Fibroblast of lung (primary cell): Measurements from ENCODE around the gene SCYGR6. TPM values are rescaled to one million over a fixed set of nuclear protein-coding genes. Genes with fewer than 3 reads are reported as not detected.
A peak's percentile ranks its signal among the peaks of the same experiment; 100 is the strongest.

Source experiments
- DNase-seq, 2 donors: peaks; one replicate each; pipeline versions ENCODE4 v3.0.0 to v3.0.0-alpha.2; 2010; ENCODE audit warnings: low read depth in 2 of 2
- H2AFZ ChIP-seq: 2 replicates; pipeline ENCODE4 v1.5.1; 2012; ENCODE audit warnings: low read length, control low read depth, inconsistent platforms
- H3K27ac ChIP-seq: 2 replicates; pipeline ENCODE4 v1.5.1; 2011; ENCODE audit warnings: low read length, control low read depth; ENCODE audit not compliant: insufficient read depth
- H3K27me3 ChIP-seq: 2 replicates; pipeline ENCODE4 v1.5.1; 2011; ENCODE audit warnings: mild to moderate bottlenecking, low read length; ENCODE audit not compliant: control insufficient read depth, insufficient read depth
- H3K36me3 ChIP-seq: 2 replicates; pipeline ENCODE4 v1.5.1; 2011; ENCODE audit warnings: low read length; ENCODE audit not compliant: control insufficient read depth, insufficient read depth
- H3K4me1 ChIP-seq: 2 replicates; pipeline ENCODE4 v1.5.1; 2011; ENCODE audit warnings: low read length; ENCODE audit not compliant: control insufficient read depth, insufficient read depth; ENCODE audit errors: extremely low read depth
- H3K4me2 ChIP-seq: 2 replicates; pipeline ENCODE4 v1.5.1; 2011; ENCODE audit warnings: low read length, control low read depth; ENCODE audit not compliant: insufficient read depth; ENCODE audit errors: extremely low read depth
- H3K4me3 ChIP-seq, 4 experiments: fragments of 200-600 bp in 1 of 4; sonication (generic) in 1 of 4; replicated peaks in 1 of 4; 2 replicates each; pipeline ENCODE4 v1.5.1; 2011 to 2016; ENCODE audit warnings: low read length in 4 of 4, low read depth in 3 of 4, mild to moderate bottlenecking in 3 of 4, control low read depth in 2 of 4, inconsistent platforms in 1 of 4, mixed read lengths in 1 of 4; ENCODE audit not compliant: insufficient read depth in 1 of 4; ENCODE audit errors: control extremely low read depth in 1 of 4
- H3K79me2 ChIP-seq: 2 replicates; pipeline ENCODE4 v1.5.1; 2012; ENCODE audit warnings: mild to moderate bottlenecking, low read length, inconsistent platforms; ENCODE audit not compliant: control insufficient read depth, insufficient read depth
- H3K9ac ChIP-seq: 2 replicates; pipeline ENCODE4 v1.5.1; 2011; ENCODE audit warnings: mild to moderate bottlenecking, low read length, control low read depth; ENCODE audit not compliant: insufficient read depth
- H3K9me3 ChIP-seq: 2 replicates; pipeline ENCODE4 v1.5.1; 2012; ENCODE audit warnings: low read depth, low read length; ENCODE audit not compliant: control insufficient read depth, insufficient read depth
- H4K20me1 ChIP-seq: 2 replicates; pipeline ENCODE4 v1.5.1; 2011; ENCODE audit warnings: low read length; ENCODE audit not compliant: control insufficient read depth, insufficient read depth; ENCODE audit errors: extremely low read depth
- CTCF ChIP-seq, 2 donors: IDR thresholded peaks in 1 of 2; conservative IDR thresholded peaks in 1 of 2; 1 replicate in 1 of 2; 2 replicates in 1 of 2; pipeline ENCODE4 v1.5.1; 2011 to 2012; ENCODE audit warnings: low read length in 2 of 2, control low read depth in 1 of 2, inconsistent platforms in 1 of 2, low read depth in 1 of 2, mild to moderate bottlenecking in 1 of 2
- EZH2 ChIP-seq: IDR thresholded peaks from 2 replicates; pipeline ENCODE4 v1.5.1; 2012; ENCODE audit warnings: low read length, control low read depth, mild to moderate bottlenecking; ENCODE audit errors: missing control alignments
- polyA minus RNA-seq: library from RNA; depleted of rRNA, polyadenylated mRNA; stranded (reverse); fragments of >200 nt; gene quantifications from 2 replicates; pipeline ENCODE4 v1.2.3, GENCODE V29; 2011; ENCODE audit warnings: low replicate concordance
- polyA plus RNA-seq, 2 donors: library from polyadenylated mRNA; depleted of rRNA in 1 of 2; stranded (reverse) in 1 of 2; unstranded in 1 of 2; fragments of >200 nt; gene quantifications; 2 replicates each; pipeline ENCODE4 v1.2.1, GENCODE V29; 2011 to 2012; ENCODE audit warnings: missing spikeins in 1 of 2
- total RNA-seq: library from RNA; depleted of rRNA; stranded (reverse); fragments of >200 nt; gene quantifications from 2 replicates; pipeline ENCODE4 v1.2.1, GENCODE V29; 2014

SCYGR6 gene
- not detected in 2 replicates for total RNA-seq
- not detected in 2 replicates for polyA plus RNA-seq
- polyA plus RNA-seq (2012): not detected in 2 replicates
- not detected in 2 replicates for polyA minus RNA-seq

GRCh38 chr2:227724394-227725039, at the start of gene SCYGR6:
Gene SCYGR6, minus strand, starts transcription at chr2:227724757. Its CDS starts 0 bp downstream, at chr2:227724757.
- DNase-seq: no peak

GRCh38 chr2:227774011-227774624, 49.6 kb upstream of the SCYGR6 start:
- Histone ChIP-seq H3K36me3 (no peaks in the 10 kb centered on the region), H3K27me3 (no peaks in the 10 kb centered on the region), H3K9ac (no peak overlapping the region), H3K4me2 (no peak overlapping the region), H2AFZ (no peak overlapping the region), H3K9me3 (no peaks in the 10 kb centered on the region), H3K4me1 (no peaks in the 10 kb centered on the region), H4K20me1 (no peaks in the 10 kb centered on the region), H3K27ac (no peak overlapping the region), H3K4me3 (no peak overlapping the region), H3K79me2 (no peaks in the 10 kb centered on the region)
- no peak for DNase-seq
- TF ChIP-seq EZH2: no peak
- TF ChIP-seq CTCF (conservative IDR thresholded peaks at IDR 0.05 in 1 of 2, IDR thresholded peaks at IDR 0.05 in 1 of 2; ENCODE audit: low read depth in 1 of 2, low read length in 2 of 2): peak; percentile 17 to 24

More at GRCh38 chr2:227724394-227725039, at the start of gene SCYGR6:
- no peak within 1 kb of the TSS for H3K4me2 ChIP-seq
- H3K36me3 ChIP-seq: no peaks in the 10 kb centered on the region
- no peaks in the 10 kb centered on the region for H3K79me2 ChIP-seq
- no peaks in the 10 kb centered on the region for H3K9me3 ChIP-seq
- H3K27me3 ChIP-seq: no peaks in the 10 kb centered on the region
- no peaks in the 10 kb centered on the region for H3K4me1 ChIP-seq
- H4K20me1 ChIP-seq: no peaks in the 10 kb centered on the region
- H3K9ac ChIP-seq: no peak within 1 kb of the TSS
- H3K27ac ChIP-seq: no peak within 1 kb of the TSS
- no peak within 1 kb of the TSS for H3K4me3 ChIP-seq
- TF ChIP-seq CTCF (conservative IDR thresholded peaks at IDR 0.05 in 1 of 2, IDR thresholded peaks at IDR 0.05 in 1 of 2; ENCODE audit: low read depth in 1 of 2, low read length in 2 of 2) (no peak), EZH2 (no peak)
- no peak within 1 kb of the TSS for H2AFZ ChIP-seq

- H3K4me1 ChIP-seq: no peaks in the 10 kb centered on the region
- TF ChIP-seq EZH2 (no peak), CTCF (conservative IDR thresholded peaks at IDR 0.05 in 1 of 2, IDR thresholded peaks at IDR 0.05 in 1 of 2; ENCODE audit: low read depth in 1 of 2, low read length in 2 of 2) (no peak)
- no peaks in the 10 kb centered on the region for H3K9me3 ChIP-seq
- H3K4me2 ChIP-seq: no peak overlapping the region
- no peak overlapping the region for H2AFZ ChIP-seq
- no peak overlapping the region for H3K27ac ChIP-seq
- no peak overlapping the region for H3K9ac ChIP-seq
- DNase-seq: no peak
- no peak overlapping the region for H3K4me3 ChIP-seq
- H3K79me2 ChIP-seq: no peaks in the 10 kb centered on the region
- no peaks in the 10 kb centered on the region for H3K27me3 ChIP-seq
- no peaks in the 10 kb centered on the region for H4K20me1 ChIP-seq
- H3K36me3 ChIP-seq: no peaks in the 10 kb centered on the region
These were observed 48.4 kb upstream of the SCYGR6 start for GRCh38 chr2:227772932-227773331.
